ENCODE results near the gene PCNX4. TPM values are rescaled to one million over a fixed set of nuclear protein-coding genes. Genes with fewer than 3 reads are reported as not detected.
A peak's percentile ranks its signal among the peaks of the same experiment; 100 is the strongest.

Gene PCNX4
- total RNA-seq, 1 experiment from 2014 or later = 17.3 TPM

DNA sequence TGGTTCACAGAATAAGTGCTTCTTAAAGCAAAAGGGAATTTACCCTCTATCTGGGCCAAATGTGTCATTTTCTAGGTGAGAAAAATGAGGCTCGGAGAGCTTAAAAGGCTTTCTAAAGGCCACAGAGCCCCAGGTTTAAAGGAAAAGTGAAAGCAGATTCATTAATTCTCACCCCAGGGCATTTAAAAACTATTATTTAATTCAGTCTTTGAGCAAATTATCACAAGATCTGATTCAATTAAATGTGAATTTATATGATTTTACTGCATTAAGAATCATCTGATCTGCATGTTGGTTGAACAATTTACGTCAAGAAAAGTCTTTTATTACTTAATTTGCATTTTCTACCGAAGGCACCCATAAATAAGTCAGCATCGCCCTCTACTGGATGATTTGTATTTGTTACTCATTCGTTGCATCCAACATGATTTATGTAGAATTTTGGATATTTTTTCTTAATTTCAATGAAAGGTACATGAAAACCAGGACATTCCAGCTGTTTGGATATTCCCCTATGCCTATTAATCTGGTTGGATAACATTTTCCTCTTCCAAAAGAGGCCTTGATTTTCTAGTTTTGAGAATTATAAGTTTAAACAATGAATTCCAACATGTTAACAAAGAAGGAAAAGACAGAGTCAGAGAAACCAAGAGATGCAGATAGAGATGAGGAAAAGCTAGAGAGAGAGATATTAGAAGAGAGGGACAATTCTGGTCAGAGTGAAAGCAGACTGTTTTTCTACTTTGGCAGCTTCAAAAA, 92.6 kb downstream of the PCNX4 start:
- no peaks in the 10 kb centered on the region for H3K36me3 ChIP-seq
- no peaks in the 10 kb centered on the region for H3K9me3 ChIP-seq
- no peaks in the 10 kb centered on the region for H3K27me3 ChIP-seq
- peak overlapping the region; percentile 29 for H3K4me3 ChIP-seq
- no peak for DNase-seq

DNA sequence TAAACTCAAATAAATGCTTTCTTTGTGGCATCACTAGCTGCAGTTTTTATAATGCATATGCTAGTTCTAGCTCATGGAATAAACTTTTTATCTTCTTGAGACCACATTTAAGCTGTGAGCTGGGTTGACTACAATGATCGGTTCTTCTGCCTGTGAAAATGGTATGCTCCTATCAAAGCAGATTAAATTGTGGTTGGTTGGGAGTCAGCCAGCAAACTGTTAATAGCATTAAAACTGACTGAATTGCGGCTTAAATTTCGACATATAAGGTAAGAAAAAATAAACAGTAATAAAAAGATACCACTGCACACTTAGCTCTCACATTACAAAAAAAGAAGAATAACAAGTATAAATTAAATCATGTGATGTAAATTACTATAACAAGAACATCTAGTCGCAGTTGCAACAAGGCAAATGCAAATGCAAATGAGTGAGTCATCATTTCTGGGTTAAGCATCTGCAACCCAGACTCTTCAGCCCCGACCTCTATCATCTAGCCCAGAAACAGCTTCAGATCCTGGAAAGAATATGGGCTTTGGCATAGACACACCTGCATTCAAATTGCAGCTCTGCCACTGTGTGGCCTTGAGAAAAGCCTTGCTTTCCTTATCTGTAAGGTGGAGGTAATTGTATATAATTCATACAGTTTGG, 93.3 kb downstream of the PCNX4 start:
- Histone ChIP-seq H3K9me3 (no peaks in the 10 kb centered on the region), H3K36me3 (no peaks in the 10 kb centered on the region), H3K4me3 (no peak overlapping the region), H3K27me3 (no peaks in the 10 kb centered on the region)
- DNase-seq = no peak

DNA sequence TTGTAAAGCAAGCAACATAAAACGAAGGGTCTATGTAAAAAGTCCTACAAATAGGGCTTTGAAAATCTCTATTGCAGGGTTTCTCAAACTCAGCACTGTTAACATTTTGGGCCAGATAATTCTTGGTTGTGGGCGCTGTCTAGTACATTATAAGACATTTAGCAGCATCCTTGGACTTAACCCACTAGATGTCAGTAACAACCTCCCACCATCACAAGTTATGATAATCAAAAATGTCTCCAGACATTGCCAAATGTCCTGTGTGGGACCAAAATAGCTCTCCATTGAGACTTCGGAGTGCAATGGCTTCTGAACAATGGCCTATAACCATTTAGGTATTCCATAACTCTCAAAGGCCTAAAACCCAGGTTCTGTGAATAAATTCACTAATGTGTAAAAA, 96.4 kb downstream of the PCNX4 start:
- H3K36me3 ChIP-seq = no peaks in the 10 kb centered on the region
- H3K27me3 ChIP-seq = no peaks in the 10 kb centered on the region
- DNase-seq = no peak
- H3K9me3 ChIP-seq = no peaks in the 10 kb centered on the region
- H3K4me3 ChIP-seq = no peak overlapping the region

DNA sequence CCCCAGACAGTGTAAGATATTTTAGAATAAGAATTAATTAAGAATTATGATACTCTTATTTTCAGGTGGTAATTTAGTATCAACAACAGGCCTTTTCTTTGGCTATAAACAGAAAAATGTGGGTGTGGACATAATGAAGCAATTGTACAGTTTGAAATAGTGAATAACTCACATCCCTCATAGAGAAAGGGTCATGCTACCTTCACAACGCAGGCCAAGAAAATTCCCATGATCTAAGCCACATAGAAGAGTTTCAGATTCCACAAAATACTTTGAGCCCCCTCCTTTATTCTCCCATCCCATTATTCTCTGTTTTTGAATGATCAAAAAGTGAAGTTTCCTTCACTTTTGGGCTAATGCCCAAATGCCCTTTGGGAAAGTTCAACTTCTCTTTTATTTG, 97.0 kb downstream of the PCNX4 start:
- no peaks in the 10 kb centered on the region for H3K36me3 ChIP-seq
- H3K27me3 ChIP-seq = no peaks in the 10 kb centered on the region
- H3K9me3 ChIP-seq = no peaks in the 10 kb centered on the region
- no peak overlapping the region for H3K4me3 ChIP-seq
- no peak for DNase-seq

DNA sequence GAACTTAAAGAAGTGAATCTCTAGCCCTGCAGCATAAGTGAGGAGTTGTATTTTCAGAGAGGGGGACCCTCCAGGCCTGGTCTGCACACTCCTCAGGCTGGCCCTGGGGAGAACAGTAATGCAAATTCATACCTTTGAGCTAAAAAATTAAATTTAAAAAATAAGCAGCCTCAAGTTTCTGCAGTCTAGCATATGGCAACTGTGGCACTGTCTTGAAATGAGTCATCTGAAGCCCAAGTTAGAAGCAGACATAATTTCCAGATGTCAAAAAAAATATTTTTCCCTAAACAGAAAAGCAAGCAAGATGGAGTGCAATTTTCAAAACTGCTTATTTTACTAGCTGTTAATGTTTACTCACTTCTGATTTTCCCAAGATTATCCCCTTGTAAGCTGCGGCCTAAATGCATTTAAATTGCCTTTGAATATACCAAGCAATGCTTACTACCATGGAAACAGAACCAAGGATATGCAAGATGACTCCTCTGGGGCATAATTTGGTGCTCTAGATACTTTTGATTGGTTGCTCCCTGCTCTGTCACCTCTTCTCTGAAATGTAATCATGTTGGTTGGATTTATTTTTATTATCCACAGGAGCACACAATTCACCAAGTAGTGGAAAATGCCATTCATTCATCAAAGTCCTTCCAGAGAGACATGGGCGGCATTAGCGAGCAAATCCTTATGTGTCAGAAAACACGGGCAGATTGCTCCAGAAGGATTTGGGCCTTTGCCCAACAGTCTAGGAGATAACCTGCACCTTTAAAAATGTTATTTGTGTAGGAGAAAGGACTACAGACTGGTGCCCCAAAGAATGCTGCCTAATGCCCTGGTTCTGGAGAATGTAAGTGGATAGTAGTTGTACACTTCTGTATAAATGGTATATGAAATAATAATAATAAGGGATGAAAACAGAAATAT, 98.5 kb downstream of the PCNX4 start:
- DNase-seq = no peak
- H3K4me3 ChIP-seq = no peak overlapping the region
- no peaks in the 10 kb centered on the region for H3K36me3 ChIP-seq
- H3K9me3 ChIP-seq = no peaks in the 10 kb centered on the region
- H3K27me3 ChIP-seq = no peaks in the 10 kb centered on the region

DNA sequence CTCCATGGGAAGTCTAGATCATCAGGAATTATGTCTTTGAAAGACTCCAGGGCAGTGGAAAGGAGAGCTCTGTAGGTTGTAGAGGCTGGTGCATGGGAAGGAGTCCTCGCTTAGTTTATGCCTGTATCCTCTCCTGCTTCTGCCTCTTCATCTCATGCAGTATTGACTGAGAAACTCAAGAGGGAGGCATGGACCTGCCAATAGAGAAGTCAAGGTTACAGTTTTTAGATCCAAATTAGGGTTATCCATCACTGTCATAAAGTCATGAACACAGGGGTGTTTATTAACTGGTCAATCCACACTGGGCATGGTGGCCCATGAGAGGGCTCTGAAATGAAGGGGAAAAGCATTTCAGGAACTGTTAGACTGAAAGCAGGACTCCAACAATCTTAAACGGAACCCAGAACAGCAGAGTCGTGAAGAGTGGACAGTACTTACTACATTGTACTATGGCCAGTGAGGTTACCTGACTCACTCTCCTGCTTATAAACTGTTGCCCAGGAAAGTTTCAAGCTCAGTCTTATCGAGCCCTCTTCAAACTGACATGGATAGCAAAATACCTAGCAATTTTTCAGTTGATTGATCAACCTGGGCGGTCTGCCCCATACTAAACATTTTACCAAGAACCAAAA, 103.6 kb downstream of the PCNX4 start:
- Histone ChIP-seq H3K9me3 (no peaks in the 10 kb centered on the region), H3K4me3 (no peak overlapping the region), H3K36me3 (no peaks in the 10 kb centered on the region), H3K27me3 (no peaks in the 10 kb centered on the region)
- DNase-seq = no peak

DNA sequence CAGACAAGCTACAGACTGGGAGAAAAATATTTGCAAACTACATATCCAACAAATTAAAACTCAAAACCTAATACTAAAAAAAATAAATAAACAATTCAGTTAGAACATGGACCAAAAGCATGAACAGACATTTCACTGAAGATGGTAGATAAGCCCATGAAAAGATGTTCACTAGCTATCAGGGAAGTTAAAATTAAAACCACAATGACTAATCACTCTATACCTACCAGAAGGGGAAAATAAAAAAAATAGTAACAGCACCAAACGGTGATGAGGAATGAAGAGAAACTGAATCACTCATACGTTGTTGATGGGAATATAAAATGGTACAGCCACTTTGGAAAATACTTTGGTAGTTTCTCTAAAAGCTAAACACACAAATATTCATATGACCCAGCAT, 104.6 kb downstream of the PCNX4 start:
- H3K4me3 ChIP-seq = no peak overlapping the region
- no peaks in the 10 kb centered on the region for H3K9me3 ChIP-seq
- H3K36me3 ChIP-seq = no peaks in the 10 kb centered on the region
- no peak for DNase-seq
- no peaks in the 10 kb centered on the region for H3K27me3 ChIP-seq

DNA sequence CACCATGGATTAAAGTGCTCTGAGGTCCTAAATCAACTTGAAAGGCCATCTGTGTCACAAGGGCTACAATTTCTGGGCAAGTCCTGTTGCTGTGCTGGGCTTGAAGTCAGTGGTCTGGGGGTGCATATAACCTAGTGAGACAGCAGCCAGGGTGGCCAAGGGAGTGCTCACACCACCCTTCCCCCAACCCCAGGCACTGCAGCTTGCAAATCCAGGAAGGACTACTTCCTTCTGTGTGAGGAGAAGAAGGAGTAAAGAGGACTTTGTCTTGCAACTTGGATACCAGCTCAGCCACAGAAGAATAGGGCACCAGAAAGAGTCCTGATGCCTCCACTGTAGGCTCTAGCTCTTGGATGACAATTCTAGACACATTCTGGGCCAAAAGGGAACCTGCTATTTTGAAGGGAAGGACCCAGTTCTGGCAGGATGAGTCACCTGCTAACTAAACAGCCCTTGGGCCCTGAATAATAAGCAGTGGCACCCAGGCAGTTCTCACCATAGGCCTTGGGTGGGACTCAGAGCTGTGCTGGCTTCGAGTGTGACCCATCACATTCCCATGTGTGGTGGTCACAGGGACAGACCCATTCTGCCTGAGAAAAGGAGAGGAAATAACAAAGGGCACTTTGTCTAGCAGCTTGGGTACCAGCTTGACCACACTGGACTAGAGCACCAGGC, 106.0 kb downstream of the PCNX4 start:
- H3K4me3 ChIP-seq = no peak overlapping the region
- DNase-seq = no peak
- H3K36me3 ChIP-seq = no peaks in the 10 kb centered on the region
- no peaks in the 10 kb centered on the region for H3K27me3 ChIP-seq
- H3K9me3 ChIP-seq = no peaks in the 10 kb centered on the region

DNA sequence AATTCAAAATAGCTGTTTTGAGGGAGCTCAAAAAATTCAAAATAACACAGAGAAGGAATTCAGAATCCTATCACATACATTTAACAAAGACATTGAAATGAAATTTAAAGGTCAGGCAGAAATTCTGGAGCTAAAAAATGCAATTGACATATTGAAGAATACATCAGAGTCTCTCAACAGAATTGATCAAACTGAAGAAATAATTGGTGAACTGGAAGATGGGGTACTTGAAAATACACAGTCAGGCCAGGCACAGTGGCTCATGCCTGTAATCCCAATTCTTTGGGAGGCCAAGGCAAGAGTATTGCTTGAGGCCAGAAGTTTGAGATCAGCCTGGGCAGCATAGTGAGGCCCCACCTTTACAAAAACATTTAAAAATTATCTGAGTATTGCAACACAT, 107.6 kb downstream of the PCNX4 start:
- no peaks in the 10 kb centered on the region for H3K36me3 ChIP-seq
- H3K4me3 ChIP-seq = no peak overlapping the region
- H3K9me3 ChIP-seq = no peaks in the 10 kb centered on the region
- DNase-seq = no peak
- no peaks in the 10 kb centered on the region for H3K27me3 ChIP-seq

DNA sequence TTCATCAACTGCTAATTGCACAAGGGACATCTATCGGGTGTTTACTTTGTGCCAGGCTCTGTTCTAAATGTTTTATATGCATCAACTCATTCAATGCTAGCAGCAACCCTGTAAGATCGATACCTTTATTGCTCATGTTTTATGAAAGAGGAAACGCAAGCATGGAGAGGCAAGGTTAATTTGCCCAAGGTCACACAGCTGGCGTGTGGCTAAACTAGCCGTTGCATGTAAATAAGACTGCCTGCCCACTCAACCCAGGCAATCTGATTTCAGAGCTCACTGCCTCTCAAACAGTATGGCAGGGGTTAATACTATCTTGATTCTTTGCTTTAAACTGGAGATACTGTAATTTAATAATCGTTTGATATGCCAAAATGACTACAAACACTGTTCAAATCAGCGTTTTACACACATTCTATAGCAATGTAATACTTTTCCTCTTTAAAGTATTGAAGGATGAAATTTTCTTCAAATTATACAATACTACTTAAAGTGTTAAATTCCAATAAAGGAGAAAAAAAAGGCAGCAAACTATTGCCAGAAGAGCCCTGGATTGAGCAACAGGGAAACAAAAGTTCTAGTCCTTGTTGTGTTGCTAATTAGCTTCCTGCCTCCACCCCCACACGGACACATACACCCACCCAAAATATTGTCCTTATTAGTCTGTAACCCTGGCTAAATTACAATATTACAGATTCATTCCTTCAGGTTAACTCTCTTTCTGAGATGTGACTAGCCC, 112.5 kb downstream of the PCNX4 start:
- no peak for DNase-seq
- Histone ChIP-seq H3K4me3 (no peak overlapping the region), H3K36me3 (no peaks in the 10 kb centered on the region), H3K9me3 (no peaks in the 10 kb centered on the region; the same call in 1 of the 2 replicates), H3K27me3 (no peaks in the 10 kb centered on the region)

DNA sequence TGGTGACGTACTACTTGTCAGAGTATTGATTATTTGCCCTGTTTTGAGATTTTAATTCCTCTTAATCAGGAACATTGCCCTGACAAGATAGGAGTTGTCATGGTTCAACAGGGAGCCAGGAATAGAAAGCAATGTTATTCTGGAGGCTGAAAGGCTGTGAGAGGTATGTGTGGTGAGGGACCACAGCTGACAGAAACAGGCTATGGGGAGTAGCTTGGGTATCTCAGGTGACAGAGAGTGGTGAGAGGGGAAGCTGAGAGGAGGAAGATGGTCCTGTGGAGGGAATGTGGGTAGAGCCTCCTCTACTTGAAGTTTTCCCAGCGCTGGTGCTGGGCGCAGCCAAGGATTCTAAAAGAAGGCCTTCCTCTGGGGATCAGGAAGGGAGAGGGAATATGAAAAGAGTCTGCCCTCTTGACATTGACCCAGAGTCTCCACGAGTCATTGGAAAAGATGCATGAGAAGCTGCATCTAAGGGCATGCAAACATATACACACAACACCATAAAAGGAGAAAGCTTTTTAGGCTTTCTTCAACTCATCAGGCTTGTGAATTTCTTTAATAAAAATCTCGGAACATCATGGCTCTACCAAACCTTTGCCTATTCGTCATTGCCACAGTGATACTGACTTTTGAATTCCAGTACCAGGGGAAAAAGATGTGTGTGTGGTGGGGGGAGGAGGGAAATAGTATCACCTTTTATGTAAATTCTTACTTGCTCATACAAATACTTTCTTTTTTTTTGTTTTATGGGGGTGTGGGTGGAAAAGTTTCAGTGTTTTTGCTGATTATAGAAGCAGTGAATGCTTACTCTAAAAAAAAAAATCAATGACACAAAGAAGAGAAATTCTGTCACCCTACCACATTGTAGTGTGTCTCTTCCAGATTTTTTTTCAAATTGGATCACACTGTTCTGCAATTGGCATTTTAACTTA, 113.4 kb downstream of the PCNX4 start:
- no peaks in the 10 kb centered on the region for H3K36me3 ChIP-seq
- no peaks in the 10 kb centered on the region for H3K27me3 ChIP-seq
- no peaks in the 10 kb centered on the region; the same call in 1 of the 2 replicates for H3K9me3 ChIP-seq
- no peak overlapping the region for H3K4me3 ChIP-seq
- DNase-seq = no peak

DNA sequence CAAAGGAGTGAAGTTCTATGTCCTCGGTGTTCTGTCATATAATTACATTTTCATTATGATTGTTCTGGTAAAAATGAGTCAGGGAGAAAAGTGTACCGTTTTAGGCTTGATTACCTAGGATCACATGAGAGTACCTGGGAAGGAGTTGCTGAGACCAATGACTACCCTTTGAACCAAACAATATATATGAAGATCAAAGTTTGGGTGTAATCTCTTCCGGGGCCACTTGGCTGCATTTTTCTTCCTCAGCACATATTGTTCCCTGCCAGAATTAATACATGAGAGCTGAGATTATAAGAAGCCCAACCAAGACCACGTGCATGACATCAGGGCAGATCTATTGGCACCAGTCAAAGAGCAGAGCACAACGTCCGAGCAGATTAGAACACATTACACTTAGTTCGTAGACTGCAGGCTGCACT, 114.5 kb downstream of the PCNX4 start:
- no peaks in the 10 kb centered on the region for H3K27me3 ChIP-seq
- H3K36me3 ChIP-seq = no peaks in the 10 kb centered on the region
- H3K4me3 ChIP-seq = no peak overlapping the region
- no peaks in the 10 kb centered on the region; the same call in 1 of the 2 replicates for H3K9me3 ChIP-seq
- DNase-seq = no peak

DNA sequence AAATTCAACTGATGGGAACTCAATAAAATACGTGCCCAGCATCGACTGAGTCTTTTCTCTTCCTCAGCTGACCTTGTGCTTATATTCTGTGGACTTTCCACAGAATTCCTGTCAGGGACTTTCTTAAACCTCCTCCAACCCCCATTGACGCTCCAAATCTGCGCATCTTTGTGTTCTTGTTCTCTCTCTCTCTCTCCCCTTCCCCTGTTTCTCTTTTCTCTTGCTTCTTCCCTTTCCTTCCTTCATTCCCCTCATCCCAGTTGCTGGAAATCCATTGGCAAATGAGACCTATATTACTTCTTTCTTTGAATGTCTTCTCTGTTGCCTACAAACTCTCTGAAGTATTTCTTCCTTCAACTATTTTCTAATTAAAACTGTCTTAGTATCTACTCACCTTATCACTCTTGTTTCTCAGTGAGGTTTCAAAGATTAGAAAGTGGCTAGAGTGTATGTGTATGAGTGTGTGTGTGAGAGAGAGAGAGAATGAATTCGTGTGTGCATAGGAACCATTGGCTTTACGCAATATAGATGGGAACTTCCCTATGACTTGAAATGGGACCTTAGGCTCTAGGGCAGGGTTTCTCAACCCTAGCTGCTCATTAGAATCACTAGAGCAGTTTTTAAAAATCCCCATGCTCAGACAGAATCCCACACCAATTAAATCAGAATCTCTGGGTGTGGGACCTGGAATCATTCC, 115.3 kb downstream of the PCNX4 start:
- Histone ChIP-seq H3K9me3 (no peaks in the 10 kb centered on the region; the same call in 1 of the 2 replicates), H3K27me3 (no peaks in the 10 kb centered on the region), H3K4me3 (no peak overlapping the region), H3K36me3 (no peaks in the 10 kb centered on the region)
- no peak for DNase-seq

DNA sequence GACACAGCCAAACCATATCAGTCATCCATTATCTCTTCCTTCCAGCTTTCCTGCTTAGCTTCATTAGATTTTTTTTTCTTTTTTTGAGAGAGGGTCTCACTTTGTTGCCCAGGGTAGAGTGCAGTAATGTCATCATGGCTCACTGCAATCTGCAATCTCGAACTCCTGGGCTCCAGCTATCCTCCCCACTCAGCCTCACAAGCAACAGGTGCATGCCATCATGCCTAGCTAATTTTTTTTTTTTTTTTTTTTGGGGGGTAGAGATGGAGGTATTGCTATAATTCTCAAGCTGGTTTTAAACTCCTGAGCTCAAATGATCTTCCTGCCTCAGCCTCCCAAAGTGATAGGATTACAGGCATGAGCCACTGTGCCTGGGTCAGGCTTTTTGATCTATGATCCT, 119.0 kb downstream of the PCNX4 start:
- H3K4me3 ChIP-seq = no peak overlapping the region
- no peaks in the 10 kb centered on the region; the same call in 1 of the 2 replicates for H3K9me3 ChIP-seq
- H3K27me3 ChIP-seq = no peaks in the 10 kb centered on the region
- no peaks in the 10 kb centered on the region for H3K36me3 ChIP-seq
- no peak for DNase-seq
